COLO829 (cell line): Measurements from ENCODE around the gene PLEKHA7.

Experiments used
- DNase-seq: peaks from one replicate; pipeline ENCODE4 v3.0.0; 2012; ENCODE audit warnings: low spot score

Gene PLEKHA7

DNA sequence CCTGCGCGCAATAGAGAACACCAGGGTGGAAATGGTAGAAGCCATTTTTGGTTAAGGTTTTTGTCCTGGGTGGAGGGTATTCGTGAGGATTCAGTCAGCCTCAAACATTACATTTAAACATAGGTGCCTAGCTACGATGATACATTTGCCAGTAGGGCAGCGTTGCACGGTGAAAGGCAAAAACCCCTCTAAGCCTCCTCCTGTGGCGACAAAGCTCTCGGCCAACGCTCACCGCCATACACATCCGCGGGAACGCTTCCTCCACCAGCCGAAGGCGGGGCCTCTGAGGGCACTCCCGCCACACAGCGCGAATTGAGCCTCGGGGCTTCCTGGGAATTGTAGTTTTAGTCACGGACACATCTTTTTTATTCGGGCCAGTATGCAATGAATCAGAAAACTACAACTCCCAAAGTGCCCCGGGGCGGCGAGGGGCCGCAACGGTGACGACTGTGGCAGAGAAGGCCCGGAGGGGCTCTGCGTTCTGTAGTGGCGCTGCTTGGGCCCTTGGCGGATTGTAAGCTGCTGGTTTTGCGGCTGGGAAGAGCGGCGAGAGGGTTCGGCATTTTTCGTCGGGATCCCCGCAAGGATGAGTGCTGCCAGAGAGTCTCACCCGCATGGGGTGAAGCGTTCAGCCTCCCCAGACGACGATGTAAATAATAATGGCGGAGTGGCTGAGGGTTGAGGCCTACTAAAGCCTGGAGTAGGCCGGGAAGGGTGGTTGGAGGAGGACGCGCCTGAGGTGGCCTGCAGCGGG is 275.8 kb downstream of the PLEKHA7 start, which contains the start of gene C11orf58:
Gene C11orf58 (plus strand): TSS at position 455 of the 754 bp plus-strand sequence. CDS start 132 bp downstream, at position 587.
- peak; percentile 98 for DNase-seq

DNA sequence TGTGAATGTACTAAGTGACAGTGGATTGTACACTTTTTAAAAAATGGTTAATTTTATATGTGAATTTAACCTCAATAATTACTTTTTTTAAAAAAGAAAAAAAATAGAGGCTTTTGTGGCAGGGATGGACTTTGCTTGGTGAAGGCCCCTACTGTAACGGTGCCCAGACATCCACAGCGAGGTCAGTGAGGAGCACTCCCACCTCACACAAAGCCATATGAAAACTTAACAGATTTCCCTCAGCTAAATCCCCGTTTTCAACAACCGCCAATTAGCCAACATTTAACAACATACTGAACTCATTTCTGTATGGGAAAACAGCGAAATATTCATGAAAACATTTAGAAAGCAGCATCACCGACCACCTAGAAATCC is 276.4 kb downstream of the PLEKHA7 start:
- DNase-seq = no peak
